ENCODE measurements around the gene RSU1. TPM values are rescaled to one million over a fixed set of nuclear protein-coding genes. Genes with fewer than 3 reads are reported as not detected.

Gene RSU1
- total RNA-seq, 4 donors from 2014 or later: 40.5 to 95.4 (median 65.2) TPM

GRCh38 chr10:16644146-16644545, 173.1 kb downstream of the RSU1 start:
- DNase-seq: no peak
- Histone ChIP-seq H3K36me3 (no peaks in the 10 kb centered on the region), H3K27me3 (no peaks in the 10 kb centered on the region), H3K4me1 (no peaks in the 10 kb centered on the region), H3K4me3 (no peak overlapping the region), H3K9me3 (no peaks in the 10 kb centered on the region), H3K27ac (no peak overlapping the region)
- intact Hi-C loops (cut with DNase I; ENCODE audit: low total_unique reads): no loop called here
- TF ChIP-seq CTCF (IDR thresholded peaks at IDR 0.05): no peak

GRCh38 chr10:16643502-16643901, 173.7 kb downstream of the RSU1 start:
- H3K4me1 ChIP-seq: no peaks in the 10 kb centered on the region
- H3K9me3 ChIP-seq: no peaks in the 10 kb centered on the region
- H3K27ac ChIP-seq: no peak overlapping the region
- TF ChIP-seq CTCF (IDR thresholded peaks at IDR 0.05) (no peak), POLR2A (IDR thresholded peaks at IDR 0.05) (no peak)
- no peak overlapping the region for H3K4me3 ChIP-seq
- H3K36me3 ChIP-seq: no peaks in the 10 kb centered on the region
- DNase-seq: no peak
- intact Hi-C loops (cut with DNase I; ENCODE audit: low total_unique reads): no loop called here
- no peaks in the 10 kb centered on the region for H3K27me3 ChIP-seq

DNA sequence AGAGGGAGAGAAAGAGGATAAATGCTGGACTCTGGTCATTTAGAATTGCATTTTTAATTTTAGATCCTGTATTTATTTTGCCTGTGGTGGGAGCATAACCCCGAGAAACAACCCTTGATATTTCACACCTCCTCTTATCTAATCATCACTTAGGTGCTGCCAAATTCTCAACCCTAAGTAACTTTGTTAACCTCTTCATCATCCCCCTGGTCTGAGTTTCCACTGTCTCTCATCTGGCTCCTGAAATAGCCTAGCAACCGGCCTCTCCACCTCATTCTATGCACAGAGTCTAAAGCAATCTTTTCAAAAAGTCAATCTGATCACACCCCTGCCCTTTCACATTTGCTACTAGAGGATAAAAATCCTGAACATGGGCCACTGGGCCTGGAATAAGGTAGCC, 177.1 kb downstream of the RSU1 start:
- Histone ChIP-seq H3K27me3 (no peaks in the 10 kb centered on the region), H3K27ac (no peak overlapping the region), H3K4me1 (no peaks in the 10 kb centered on the region), H3K4me3 (no peak overlapping the region), H3K36me3 (no peaks in the 10 kb centered on the region), H3K9me3 (no peaks in the 10 kb centered on the region)
- intact Hi-C loops (cut with DNase I; ENCODE audit: low total_unique reads): no loop called here
- no peak for TF ChIP-seq CTCF (IDR thresholded peaks at IDR 0.05)
- no peak for TF ChIP-seq POLR2A (IDR thresholded peaks at IDR 0.05)
- no peak for DNase-seq

DNA sequence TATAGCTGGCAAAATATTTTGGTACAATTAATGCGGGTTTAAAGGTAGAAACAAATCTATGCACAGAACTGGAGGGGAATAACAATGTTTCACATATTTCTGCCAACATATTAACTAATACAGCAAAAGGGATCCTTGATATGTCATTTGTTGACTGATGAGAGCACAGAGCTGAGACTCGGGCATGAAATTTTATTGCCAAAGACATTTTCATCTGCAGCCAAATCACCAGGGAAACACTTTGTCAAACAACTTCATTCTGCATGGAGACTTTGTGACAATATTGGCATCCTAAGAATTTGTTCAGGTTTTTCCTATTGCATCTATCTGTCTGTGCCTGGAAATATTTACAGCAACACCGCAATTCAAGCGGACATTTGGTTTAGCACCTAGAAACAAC, 177.8 kb downstream of the RSU1 start:
- Histone ChIP-seq H3K9me3 (no peaks in the 10 kb centered on the region), H3K36me3 (no peaks in the 10 kb centered on the region), H3K4me1 (no peaks in the 10 kb centered on the region), H3K27ac (no peak overlapping the region), H3K4me3 (no peak overlapping the region), H3K27me3 (no peaks in the 10 kb centered on the region)
- no peak for DNase-seq
- intact Hi-C loops (cut with DNase I; ENCODE audit: low total_unique reads): no loop called here
- TF ChIP-seq POLR2A (IDR thresholded peaks at IDR 0.05) (no peak), CTCF (IDR thresholded peaks at IDR 0.05) (no peak)

GRCh38 chr10:16632996-16633395, 184.2 kb downstream of the RSU1 start:
- no peak overlapping the region for H3K27ac ChIP-seq
- H3K36me3 ChIP-seq: no peaks in the 10 kb centered on the region
- intact Hi-C loops (cut with DNase I; ENCODE audit: low total_unique reads): no loop called here
- no peaks in the 10 kb centered on the region for H3K4me1 ChIP-seq
- H3K27me3 ChIP-seq: no peaks in the 10 kb centered on the region
- no peak for DNase-seq
- no peak overlapping the region for H3K4me3 ChIP-seq
- no peaks in the 10 kb centered on the region for H3K9me3 ChIP-seq
- no peak for TF ChIP-seq CTCF (IDR thresholded peaks at IDR 0.05)

Data from uterus (tissue), 4 donors.